Measurements from ENCODE around the gene MRM2. TPM values are rescaled to one million over a fixed set of nuclear protein-coding genes. Genes with fewer than 3 reads are reported as not detected.

Gene MRM2
- polyA plus RNA-seq, 1 donor, result 27.6 TPM

DNA sequence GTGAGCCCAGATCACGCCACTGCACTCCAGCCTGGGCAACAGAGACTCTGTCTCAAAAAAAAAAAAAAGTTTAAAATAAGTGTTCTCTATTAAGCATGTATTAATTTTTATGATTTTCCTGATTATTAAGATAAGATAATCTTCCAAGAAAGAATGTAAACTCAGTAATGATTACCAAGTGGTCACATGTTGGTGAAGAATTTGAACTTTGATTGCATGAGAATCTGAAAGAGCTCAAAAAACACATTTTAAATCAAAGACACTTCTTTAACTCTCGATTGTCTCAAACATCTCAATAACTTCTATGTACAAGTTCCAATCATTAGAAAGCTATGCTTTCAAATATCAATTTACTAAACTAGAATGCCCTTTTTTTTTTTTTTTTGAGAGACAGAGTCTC is 38.4 kb upstream of the MRM2 start:
- DNase-seq, result peak; percentile 40 to 82
- H3K4me3 ChIP-seq (ENCODE audit: low read length), result no peak overlapping the region
- H3K27ac ChIP-seq (ENCODE audit: low read length), result peak overlapping the region; percentile 79
- no CpG with 5 or more reads among the region's 2 CpGs for WGBS (ENCODE audit: insufficient coverage, low lambda C conversion rate)
- peaks cover 39% of the 10 kb centered on the region for H3K4me1 ChIP-seq (ENCODE audit: control insufficient read depth, insufficient read depth, low read length)
- no peaks in the 10 kb centered on the region for H3K9me3 ChIP-seq (ENCODE audit: control insufficient read depth, low read depth, low read length)
- H3K27me3 ChIP-seq (ENCODE audit: control insufficient read depth, insufficient read depth, low read length), result no peaks in the 10 kb centered on the region
- peaks cover 16% of the 10 kb centered on the region for H3K36me3 ChIP-seq (ENCODE audit: control insufficient read depth, insufficient read depth, low read length)

DNA sequence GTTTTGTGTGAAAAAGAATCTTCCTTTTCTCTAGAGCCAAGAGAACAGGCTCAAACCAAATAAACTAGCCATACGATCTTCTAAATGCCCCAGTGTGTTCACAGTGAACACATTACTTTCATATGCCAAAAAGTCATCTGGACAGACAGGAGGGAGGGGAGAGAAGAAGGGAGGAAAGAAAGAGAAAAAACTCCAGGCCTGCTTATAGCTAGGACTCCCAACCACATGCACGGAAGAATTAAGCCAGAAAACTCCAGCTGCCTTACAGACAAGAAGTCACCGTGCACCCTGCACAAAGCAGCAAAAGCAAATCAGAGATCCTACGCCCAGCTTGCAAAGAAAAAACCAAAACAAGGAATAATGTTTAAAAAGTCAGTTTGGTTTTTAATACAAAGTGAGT is 37.9 kb upstream of the MRM2 start:
- DNase-seq, result peak in 1 of 2 donors; percentile 39
- Histone ChIP-seq H3K4me1 (ENCODE audit: control insufficient read depth, insufficient read depth, low read length) (peaks cover 39% of the 10 kb centered on the region), H3K9me3 (ENCODE audit: control insufficient read depth, low read depth, low read length) (no peaks in the 10 kb centered on the region), H3K27me3 (ENCODE audit: control insufficient read depth, insufficient read depth, low read length) (no peaks in the 10 kb centered on the region), H3K27ac (ENCODE audit: low read length) (peak overlapping the region; percentile 51), H3K36me3 (ENCODE audit: control insufficient read depth, insufficient read depth, low read length) (peaks cover 19% of the 10 kb centered on the region), H3K4me3 (ENCODE audit: low read length) (no peak overlapping the region)
- 19% methylated on average over 3 of the region's 4 CpGs for WGBS (ENCODE audit: insufficient coverage, low lambda C conversion rate)

DNA sequence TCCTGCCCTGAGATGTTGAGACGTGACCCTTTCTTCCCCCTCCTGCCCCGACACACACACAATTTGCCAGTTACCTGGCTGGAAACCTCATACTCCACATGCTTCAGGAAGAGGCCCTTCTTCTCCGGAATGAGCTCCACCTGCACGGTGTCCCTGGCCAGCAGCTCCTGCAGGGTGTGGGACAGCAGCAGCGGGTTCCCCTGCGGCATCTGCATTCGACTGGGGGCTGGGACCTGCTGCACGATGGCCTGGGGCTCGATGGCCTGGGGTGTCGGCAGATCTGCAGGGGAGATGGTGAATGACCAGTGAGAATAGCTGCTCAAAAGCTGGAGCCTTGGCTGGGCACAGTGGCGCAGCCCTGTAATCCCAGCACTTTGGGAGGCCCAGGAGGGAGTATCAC is 36.0 kb upstream of the MRM2 start:
- Histone ChIP-seq H3K27ac (ENCODE audit: low read length) (no peak overlapping the region), H3K27me3 (ENCODE audit: control insufficient read depth, insufficient read depth, low read length) (no peaks in the 10 kb centered on the region), H3K4me1 (ENCODE audit: control insufficient read depth, insufficient read depth, low read length) (peaks cover 34% of the 10 kb centered on the region), H3K9me3 (ENCODE audit: control insufficient read depth, low read depth, low read length) (no peaks in the 10 kb centered on the region), H3K4me3 (ENCODE audit: low read length) (no peak overlapping the region), H3K36me3 (ENCODE audit: control insufficient read depth, insufficient read depth, low read length) (peaks cover 31% of the 10 kb centered on the region)
- WGBS (ENCODE audit: insufficient coverage, low lambda C conversion rate), result no CpG with 5 or more reads among the region's 11 CpGs
- DNase-seq, result no peak

DNA sequence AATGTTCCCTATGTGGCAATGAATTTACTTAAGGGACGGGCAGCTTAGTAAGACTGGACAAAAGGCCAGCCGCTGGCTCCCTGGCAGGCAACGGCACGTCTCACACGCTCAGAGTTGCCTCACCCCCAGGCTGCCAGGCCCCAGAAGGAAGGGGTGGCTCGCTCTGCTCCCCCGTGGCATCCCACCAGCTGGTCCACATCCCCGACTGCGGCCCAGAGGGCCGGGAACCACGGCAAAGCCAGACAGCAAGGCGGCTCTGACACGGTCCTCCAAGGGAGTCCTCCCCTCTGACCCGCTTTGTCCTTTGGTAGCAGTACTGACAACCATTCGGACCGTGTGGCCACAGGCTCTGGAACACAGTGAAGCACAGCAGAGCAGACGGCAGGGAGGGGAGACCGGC is 34.1 kb upstream of the MRM2 start:
- H3K27ac ChIP-seq (ENCODE audit: low read length), result no peak overlapping the region
- DNase-seq, result no peak
- H3K27me3 ChIP-seq (ENCODE audit: control insufficient read depth, insufficient read depth, low read length), result no peaks in the 10 kb centered on the region
- no peak overlapping the region for H3K4me3 ChIP-seq (ENCODE audit: low read length)
- WGBS (ENCODE audit: insufficient coverage, low lambda C conversion rate), result no CpG with 5 or more reads among the region's 18 CpGs
- peaks cover 43% of the 10 kb centered on the region for H3K36me3 ChIP-seq (ENCODE audit: control insufficient read depth, insufficient read depth, low read length)
- H3K9me3 ChIP-seq (ENCODE audit: control insufficient read depth, low read depth, low read length), result no peaks in the 10 kb centered on the region
- H3K4me1 ChIP-seq (ENCODE audit: control insufficient read depth, insufficient read depth, low read length), result peaks cover 19% of the 10 kb centered on the region

DNA sequence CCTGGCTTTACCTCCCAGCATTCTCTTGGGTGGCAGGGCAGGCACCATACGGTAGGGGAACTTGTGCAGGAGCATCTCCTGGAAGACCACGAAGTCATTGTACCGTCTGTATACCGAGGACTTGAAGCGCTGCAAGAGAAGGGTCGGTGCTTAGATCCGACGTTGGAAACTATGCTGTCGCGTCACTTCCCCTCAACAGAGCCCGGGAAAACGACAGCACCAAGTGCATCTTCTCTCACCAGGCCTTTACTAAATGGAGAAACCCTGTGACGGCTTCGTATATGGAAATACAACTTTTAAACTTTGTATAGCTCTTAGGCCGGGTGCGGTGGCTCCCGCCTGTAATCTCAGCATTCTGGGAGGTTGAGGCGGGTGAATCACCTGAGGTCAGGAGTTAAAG is 33.1 kb upstream of the MRM2 start:
- H3K4me1 ChIP-seq (ENCODE audit: control insufficient read depth, insufficient read depth, low read length), result peaks cover 19% of the 10 kb centered on the region
- no peaks in the 10 kb centered on the region for H3K27me3 ChIP-seq (ENCODE audit: control insufficient read depth, insufficient read depth, low read length)
- no CpG with 5 or more reads among the region's 18 CpGs for WGBS (ENCODE audit: insufficient coverage, low lambda C conversion rate)
- peaks cover 47% of the 10 kb centered on the region for H3K36me3 ChIP-seq (ENCODE audit: control insufficient read depth, insufficient read depth, low read length)
- no peak overlapping the region for H3K27ac ChIP-seq (ENCODE audit: low read length)
- DNase-seq, result no peak
- H3K4me3 ChIP-seq (ENCODE audit: low read length), result no peak overlapping the region
- no peaks in the 10 kb centered on the region for H3K9me3 ChIP-seq (ENCODE audit: control insufficient read depth, low read depth, low read length)

DNA sequence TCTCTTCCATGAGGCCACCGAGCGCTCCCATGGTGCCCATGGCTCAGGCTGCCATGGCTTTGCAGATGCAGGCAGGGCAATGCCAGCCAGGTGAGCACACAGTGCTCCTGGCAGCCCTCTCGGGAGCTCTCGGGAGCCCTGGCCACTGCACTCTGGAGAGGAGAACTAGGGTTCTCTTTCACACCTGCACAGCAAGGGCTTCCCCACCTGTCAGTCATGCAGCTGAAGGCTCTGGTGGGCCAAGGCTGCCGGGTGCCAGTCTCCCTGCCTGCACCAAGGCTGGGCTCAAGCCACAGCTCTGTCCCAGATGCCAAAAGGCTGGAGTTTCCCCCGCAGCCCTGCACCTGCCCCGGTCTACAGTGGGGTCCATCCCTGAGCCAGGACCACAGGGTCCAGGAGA is 32.7 kb upstream of the MRM2 start:
- DNase-seq, result no peak
- Histone ChIP-seq H3K27me3 (ENCODE audit: control insufficient read depth, insufficient read depth, low read length) (no peaks in the 10 kb centered on the region), H3K4me1 (ENCODE audit: control insufficient read depth, insufficient read depth, low read length) (peaks cover 19% of the 10 kb centered on the region), H3K9me3 (ENCODE audit: control insufficient read depth, low read depth, low read length) (no peaks in the 10 kb centered on the region), H3K27ac (ENCODE audit: low read length) (no peak overlapping the region), H3K4me3 (ENCODE audit: low read length) (no peak overlapping the region), H3K36me3 (ENCODE audit: control insufficient read depth, insufficient read depth, low read length) (peaks cover 51% of the 10 kb centered on the region)
- no CpG with 5 or more reads among the region's 7 CpGs for WGBS (ENCODE audit: insufficient coverage, low lambda C conversion rate)

DNA sequence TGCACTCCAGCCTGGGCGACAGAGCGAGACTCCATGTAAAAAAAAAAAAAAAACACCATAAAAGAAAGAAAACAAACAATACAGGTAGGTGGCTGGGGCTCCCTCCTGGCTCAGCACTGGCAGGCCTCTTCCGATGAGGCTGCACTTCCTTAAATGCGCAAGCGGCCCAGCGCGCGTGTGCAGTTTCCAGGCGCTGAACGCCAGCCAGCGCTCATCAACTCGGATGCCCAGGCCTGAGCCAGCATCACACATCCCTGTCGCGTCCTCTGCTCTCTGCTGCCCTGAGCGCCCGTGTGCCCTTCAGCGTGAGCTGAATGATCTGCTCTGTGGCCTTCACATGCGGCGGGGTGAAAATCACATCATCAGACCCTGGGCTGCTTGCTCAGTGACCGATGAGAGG is 31.9 kb upstream of the MRM2 start:
- Histone ChIP-seq H3K4me1 (ENCODE audit: control insufficient read depth, insufficient read depth, low read length) (peaks cover 17% of the 10 kb centered on the region), H3K4me3 (ENCODE audit: low read length) (no peak overlapping the region), H3K36me3 (ENCODE audit: control insufficient read depth, insufficient read depth, low read length) (peaks cover 53% of the 10 kb centered on the region), H3K9me3 (ENCODE audit: control insufficient read depth, low read depth, low read length) (no peaks in the 10 kb centered on the region), H3K27ac (ENCODE audit: low read length) (no peak overlapping the region), H3K27me3 (ENCODE audit: control insufficient read depth, insufficient read depth, low read length) (no peaks in the 10 kb centered on the region)
- WGBS (ENCODE audit: insufficient coverage, low lambda C conversion rate), result no CpG with 5 or more reads among the region's 20 CpGs
- DNase-seq, result no peak

DNA sequence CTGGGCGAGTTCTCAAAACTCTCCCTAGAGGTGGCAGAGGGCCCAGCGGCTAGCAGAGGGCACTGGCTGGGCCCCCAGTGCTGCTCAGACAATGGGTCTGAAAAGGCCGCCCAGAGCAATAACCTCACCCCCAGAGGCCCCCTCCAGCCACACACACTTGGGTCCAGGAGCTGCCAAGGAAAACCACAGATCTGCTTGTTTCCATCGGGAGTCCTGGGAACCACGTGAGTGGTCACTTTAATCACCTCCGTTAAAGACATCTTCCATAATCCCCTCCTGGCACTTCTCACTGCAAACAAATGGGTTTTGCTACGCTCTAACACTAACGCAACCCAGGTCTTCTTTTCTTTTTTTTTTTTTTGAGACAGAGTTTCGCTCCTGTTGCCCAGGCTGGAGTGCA is 30.0 kb upstream of the MRM2 start:
- 86% methylated on average over 2 of the region's 9 CpGs for WGBS (ENCODE audit: insufficient coverage, low lambda C conversion rate)
- no peak for DNase-seq
- H3K4me3 ChIP-seq (ENCODE audit: low read length), result no peak overlapping the region

DNA sequence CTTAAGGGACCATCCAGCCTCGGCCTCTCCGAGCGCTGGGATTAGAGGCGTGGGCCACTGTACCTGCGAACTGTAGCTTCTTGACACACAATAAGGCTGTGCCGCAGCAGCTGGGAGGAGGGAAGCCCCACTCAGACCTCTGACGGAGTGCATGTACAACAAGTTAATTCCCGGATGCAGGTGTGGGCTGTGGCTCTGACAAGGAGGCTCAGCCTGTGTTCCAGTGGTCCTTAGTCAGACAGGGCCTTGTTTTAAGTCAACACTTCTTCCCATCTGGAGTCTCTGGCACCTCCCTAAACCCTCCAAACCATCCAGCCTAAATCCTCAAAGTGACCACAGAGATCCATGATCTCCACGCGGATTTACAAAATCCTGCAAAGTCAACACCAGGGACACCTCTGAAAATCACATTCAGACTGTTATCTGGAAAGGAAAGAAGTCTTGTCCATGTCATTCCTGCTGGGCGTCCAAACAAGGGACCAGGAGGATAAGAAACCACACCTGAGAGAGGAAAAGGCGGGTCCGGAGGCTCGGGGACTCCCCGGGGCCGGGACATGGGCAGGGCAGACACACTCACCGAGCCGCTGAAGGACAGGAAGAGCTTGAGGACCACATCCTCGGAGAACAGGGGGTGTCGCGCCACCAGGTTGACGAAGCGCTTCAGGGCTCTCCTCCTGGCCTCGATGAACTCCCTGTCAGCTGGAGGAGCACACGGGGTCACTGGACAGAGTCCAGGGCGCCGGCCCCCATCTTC is 29.4 kb upstream of the MRM2 start:
- Histone ChIP-seq H3K9me3 (ENCODE audit: control insufficient read depth, low read depth, low read length) (no peaks in the 10 kb centered on the region), H3K4me1 (ENCODE audit: control insufficient read depth, insufficient read depth, low read length) (peaks cover 17% of the 10 kb centered on the region), H3K4me3 (ENCODE audit: low read length) (no peak overlapping the region), H3K27me3 (ENCODE audit: control insufficient read depth, insufficient read depth, low read length) (no peaks in the 10 kb centered on the region), H3K36me3 (ENCODE audit: control insufficient read depth, insufficient read depth, low read length) (peaks cover 45% of the 10 kb centered on the region), H3K27ac (ENCODE audit: low read length) (no peak overlapping the region)
- no CpG with 5 or more reads among the region's 27 CpGs for WGBS (ENCODE audit: insufficient coverage, low lambda C conversion rate)
- DNase-seq, result peak in 1 of 2 donors; percentile 27

More for the DNA sequence above, 30.0 kb upstream of the MRM2 start:
- H3K4me1 ChIP-seq (ENCODE audit: control insufficient read depth, insufficient read depth, low read length), result peaks cover 17% of the 10 kb centered on the region
- no peaks in the 10 kb centered on the region for H3K9me3 ChIP-seq (ENCODE audit: control insufficient read depth, low read depth, low read length)
- H3K27ac ChIP-seq (ENCODE audit: low read length), result no peak overlapping the region
- H3K36me3 ChIP-seq (ENCODE audit: control insufficient read depth, insufficient read depth, low read length), result peaks cover 44% of the 10 kb centered on the region
- H3K27me3 ChIP-seq (ENCODE audit: control insufficient read depth, insufficient read depth, low read length), result no peaks in the 10 kb centered on the region

DNA sequence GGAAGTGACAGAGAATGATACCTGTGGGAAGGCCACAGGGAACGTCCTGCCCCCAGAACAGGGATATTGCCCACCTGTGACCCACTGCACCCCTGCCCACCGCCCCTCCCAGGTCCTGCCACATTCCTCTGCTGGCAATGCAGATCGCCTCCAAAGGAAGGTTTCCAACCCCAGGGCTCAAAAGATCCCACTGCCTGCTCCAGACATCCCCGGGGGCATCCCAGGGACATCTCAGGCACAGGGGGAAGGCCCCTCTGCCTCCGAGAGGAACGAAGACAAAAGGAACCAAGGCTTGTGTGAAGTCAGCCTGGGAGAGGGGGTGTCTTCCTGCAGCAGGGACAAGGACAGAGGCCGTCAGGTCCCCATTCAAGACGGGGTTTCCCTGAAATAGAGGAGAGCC is 28.5 kb upstream of the MRM2 start:
- Histone ChIP-seq H3K27me3 (ENCODE audit: control insufficient read depth, insufficient read depth, low read length) (no peaks in the 10 kb centered on the region), H3K36me3 (ENCODE audit: control insufficient read depth, insufficient read depth, low read length) (peaks cover 46% of the 10 kb centered on the region), H3K27ac (ENCODE audit: low read length) (no peak overlapping the region), H3K4me1 (ENCODE audit: control insufficient read depth, insufficient read depth, low read length) (peaks cover 17% of the 10 kb centered on the region), H3K9me3 (ENCODE audit: control insufficient read depth, low read depth, low read length) (no peaks in the 10 kb centered on the region), H3K4me3 (ENCODE audit: low read length) (no peak overlapping the region)
- DNase-seq, result no peak
- no CpG with 5 or more reads among the region's 8 CpGs for WGBS (ENCODE audit: insufficient coverage, low lambda C conversion rate)

DNA sequence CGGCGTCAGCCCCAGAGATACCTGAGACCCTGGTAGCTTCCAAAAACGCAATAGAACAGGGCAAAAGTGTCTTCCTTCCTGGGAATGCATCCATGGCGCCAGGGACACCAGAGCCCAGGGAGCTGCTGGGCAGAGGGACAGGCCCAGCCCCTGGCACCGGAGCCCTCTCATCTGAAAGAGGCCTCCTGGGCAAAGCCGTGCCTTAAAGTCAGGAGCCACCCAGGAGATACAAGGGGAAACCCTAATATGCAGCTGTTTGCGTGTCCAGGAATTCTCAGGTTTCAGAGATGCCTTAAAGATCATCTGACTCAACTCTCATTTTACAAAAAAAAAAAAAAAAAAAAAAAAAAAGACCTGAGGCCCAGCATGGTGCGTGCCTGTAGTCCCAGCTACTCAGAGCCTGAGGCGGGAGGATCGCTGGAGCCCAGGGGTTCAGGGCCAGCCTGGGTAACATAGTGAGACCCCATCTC is 28.0 kb upstream of the MRM2 start:
- Histone ChIP-seq H3K9me3 (ENCODE audit: control insufficient read depth, low read depth, low read length) (no peaks in the 10 kb centered on the region), H3K4me1 (ENCODE audit: control insufficient read depth, insufficient read depth, low read length) (peaks cover 17% of the 10 kb centered on the region), H3K36me3 (ENCODE audit: control insufficient read depth, insufficient read depth, low read length) (peaks cover 47% of the 10 kb centered on the region), H3K27ac (ENCODE audit: low read length) (peak overlapping the region; percentile 39), H3K27me3 (ENCODE audit: control insufficient read depth, insufficient read depth, low read length) (no peaks in the 10 kb centered on the region), H3K4me3 (ENCODE audit: low read length) (no peak overlapping the region)
- no CpG with 5 or more reads among the region's 10 CpGs for WGBS (ENCODE audit: insufficient coverage, low lambda C conversion rate)
- DNase-seq, result no peak
